Calu3 (cell line): ENCODE measurements around the gene BEGAIN. TPM values are rescaled to one million over a fixed set of nuclear protein-coding genes. Genes with fewer than 3 reads are reported as not detected.

Experiments
- BruUV-seq: library from RNA; stranded (reverse); fragments of 400-500 nt; replicated peaks from 2 replicates; lab custom pipeline; 2021; lab: Mats Ljungman, UMichigan
- CTCF ChIA-PET: fragments of 300-600 bp; sonication (Branson Sonifier 250); formaldehyde crosslinking; loops from one replicate; lab custom pipeline; 2022; ENCODE audit warnings: antibody characterized with exemption; lab: Charles Lee
- DNase-seq: peaks from one replicate; pipeline ENCODE4 v3.0.0; 2022
- H3K27ac Mint-ChIP-seq: one replicate; pipeline ENCODE4 v1.8.0; 2022; ENCODE audit warnings: mixed read lengths; ENCODE audit not compliant: unreplicated experiment
- H3K27me3 Mint-ChIP-seq: one replicate; pipeline ENCODE4 v1.8.0; 2022; ENCODE audit warnings: mixed read lengths; ENCODE audit not compliant: unreplicated experiment
- H3K36me3 Mint-ChIP-seq: one replicate; pipeline ENCODE4 v1.8.0; 2022; ENCODE audit warnings: mild to moderate bottlenecking, moderate library complexity, mixed read lengths; ENCODE audit not compliant: insufficient read depth, unreplicated experiment
- H3K4me1 Mint-ChIP-seq: one replicate; pipeline ENCODE4 v1.8.0; 2022; ENCODE audit warnings: mild to moderate bottlenecking, low read depth, mixed read lengths; ENCODE audit not compliant: unreplicated experiment
- H3K4me3 Mint-ChIP-seq: one replicate; pipeline ENCODE4 v1.8.0; 2022; ENCODE audit warnings: mild to moderate bottlenecking, low read depth, moderate library complexity, mixed read lengths; ENCODE audit not compliant: unreplicated experiment
- H3K9me3 Mint-ChIP-seq: one replicate; pipeline ENCODE4 v1.8.0; 2022; ENCODE audit warnings: low read depth, mixed read lengths; ENCODE audit not compliant: unreplicated experiment
- intact Hi-C: fragments of 100-400 bp; cut with micrococcal nuclease; formaldehyde crosslinking; loops from one replicate; pipeline ENCODE4 v1.10.0; 2022; ENCODE audit not compliant: unreplicated experiment
- total RNA-seq: library from RNA; stranded (reverse); gene quantifications from 2 replicates; pipeline ENCODE4 v1.2.3, GENCODE V29; 2022
- TF ChIP-seq, protein P1 (sequence below): fragments of 200-600 bp; IDR thresholded peaks from one replicate; pipeline ENCODE4 v1.8.0; 2022; ENCODE audit warnings: antibody characterized with exemption; ENCODE audit not compliant: unreplicated experiment

The BEGAIN gene
- total RNA-seq, 1 experiment from 2014 or later: 0.26 TPM

DNA sequence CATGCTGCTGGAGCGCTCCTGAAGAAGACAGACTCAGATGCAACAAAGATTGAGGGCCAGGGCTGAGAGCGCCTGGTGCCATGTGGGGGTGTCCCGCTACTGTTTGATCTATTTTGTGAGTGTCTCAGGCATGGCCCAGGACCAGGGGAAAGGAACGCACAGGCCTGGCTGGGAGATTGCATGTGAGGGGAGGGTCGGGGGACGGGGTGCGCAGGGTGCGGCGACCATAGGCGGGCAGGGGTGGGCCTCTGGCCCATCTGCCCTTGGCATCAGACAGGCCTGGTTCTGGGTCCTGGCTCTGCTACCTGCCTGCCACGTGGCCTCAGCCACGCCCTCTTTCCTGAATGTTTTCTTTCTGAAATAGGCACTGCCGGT lies 47.5 kb downstream of the BEGAIN start:
- TF ChIP-seq, protein P1, sequence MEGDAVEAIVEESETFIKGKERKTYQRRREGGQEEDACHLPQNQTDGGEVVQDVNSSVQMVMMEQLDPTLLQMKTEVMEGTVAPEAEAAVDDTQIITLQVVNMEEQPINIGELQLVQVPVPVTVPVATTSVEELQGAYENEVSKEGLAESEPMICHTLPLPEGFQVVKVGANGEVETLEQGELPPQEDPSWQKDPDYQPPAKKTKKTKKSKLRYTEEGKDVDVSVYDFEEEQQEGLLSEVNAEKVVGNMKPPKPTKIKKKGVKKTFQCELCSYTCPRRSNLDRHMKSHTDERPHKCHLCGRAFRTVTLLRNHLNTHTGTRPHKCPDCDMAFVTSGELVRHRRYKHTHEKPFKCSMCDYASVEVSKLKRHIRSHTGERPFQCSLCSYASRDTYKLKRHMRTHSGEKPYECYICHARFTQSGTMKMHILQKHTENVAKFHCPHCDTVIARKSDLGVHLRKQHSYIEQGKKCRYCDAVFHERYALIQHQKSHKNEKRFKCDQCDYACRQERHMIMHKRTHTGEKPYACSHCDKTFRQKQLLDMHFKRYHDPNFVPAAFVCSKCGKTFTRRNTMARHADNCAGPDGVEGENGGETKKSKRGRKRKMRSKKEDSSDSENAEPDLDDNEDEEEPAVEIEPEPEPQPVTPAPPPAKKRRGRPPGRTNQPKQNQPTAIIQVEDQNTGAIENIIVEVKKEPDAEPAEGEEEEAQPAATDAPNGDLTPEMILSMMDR: no peak
- Mint-ChIP-seq H3K27me3 (no peaks in the 10 kb centered on the region), H3K36me3 (no peaks in the 10 kb centered on the region), H3K4me3 (no peak overlapping the region), H3K4me1 (no peaks in the 10 kb centered on the region), H3K9me3 (no peaks in the 10 kb centered on the region), H3K27ac (no peak overlapping the region)
- no TSS peak for BruUV-seq
- CTCF ChIA-PET: no interaction called here
- intact Hi-C loops: no loop called here
- no peak for DNase-seq

DNA sequence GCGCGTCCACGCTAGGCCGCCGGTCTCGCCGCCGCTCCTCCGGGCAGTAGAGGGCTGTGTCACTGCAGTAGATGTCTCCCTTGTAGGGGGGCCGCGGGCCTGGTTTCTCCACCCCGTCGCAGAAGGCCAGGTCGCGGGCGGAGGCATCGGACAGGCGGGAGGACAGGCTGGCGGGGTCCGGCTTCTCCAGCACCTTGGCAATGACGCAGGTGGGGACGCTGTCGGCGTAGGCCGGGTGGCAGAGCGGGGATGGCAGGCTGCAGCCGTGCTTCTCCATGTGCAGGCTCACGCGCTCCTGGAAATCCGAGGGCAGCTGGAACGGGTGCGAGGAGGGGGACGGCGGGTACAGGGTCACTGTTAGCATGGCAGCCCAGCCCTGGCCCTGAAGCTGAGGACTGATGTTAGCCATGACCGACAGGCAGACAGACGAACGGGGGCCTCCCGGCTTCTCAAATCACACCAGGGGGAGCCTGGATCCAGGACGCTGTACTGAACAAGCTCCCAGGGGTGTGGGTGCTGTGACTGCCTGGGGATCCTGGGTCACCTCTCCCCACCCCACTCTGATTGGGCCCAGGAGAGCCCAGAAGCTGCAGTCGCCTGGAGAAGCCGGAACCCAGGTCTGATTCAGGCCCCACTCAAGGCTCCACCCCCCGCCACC lies 48.1 kb downstream of the BEGAIN start:
- TF ChIP-seq, protein P1: no peak
- Mint-ChIP-seq H3K9me3 (no peaks in the 10 kb centered on the region), H3K36me3 (no peaks in the 10 kb centered on the region), H3K27me3 (no peaks in the 10 kb centered on the region), H3K4me3 (no peak overlapping the region), H3K4me1 (no peaks in the 10 kb centered on the region), H3K27ac (no peak overlapping the region)
- DNase-seq: no peak
- CTCF ChIA-PET: no interaction called here
- BruUV-seq: no TSS peak
- intact Hi-C loops: no loop called here

DNA sequence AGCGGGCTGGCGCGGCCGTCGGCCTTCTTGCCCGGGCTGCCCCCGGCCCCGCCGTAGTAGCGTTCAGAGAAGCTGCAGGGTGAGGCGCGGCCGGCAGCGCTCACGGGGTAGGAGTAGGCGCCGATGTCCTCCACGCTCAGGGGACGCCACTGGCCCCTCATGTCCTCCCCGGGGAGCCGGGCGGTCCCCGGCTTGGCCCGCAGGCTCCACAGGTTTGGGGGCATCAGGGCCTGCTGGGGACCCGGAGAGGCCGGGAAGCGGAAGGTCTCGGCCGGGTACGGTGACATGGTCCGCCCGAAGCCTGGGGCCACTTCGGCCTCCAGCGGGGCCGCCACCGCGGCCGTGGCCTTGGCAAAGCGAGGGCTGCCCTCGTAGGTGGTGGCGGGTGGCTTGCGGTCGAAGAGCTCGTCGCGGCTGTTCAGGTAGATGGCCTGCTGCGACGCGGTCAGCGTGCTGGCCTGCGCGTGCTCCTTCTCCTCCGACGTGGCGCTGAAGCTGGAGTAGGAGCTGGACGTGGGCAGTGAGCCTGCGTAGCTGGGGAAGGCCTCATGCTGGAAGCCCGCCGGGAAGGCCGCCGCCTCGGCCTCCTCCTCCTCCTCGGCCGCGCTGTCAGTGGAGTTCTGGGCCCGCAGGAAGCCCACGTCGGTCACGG lies 48.7 kb downstream of the BEGAIN start:
- Mint-ChIP-seq H3K27me3 (no peaks in the 10 kb centered on the region), H3K4me1 (no peaks in the 10 kb centered on the region), H3K9me3 (no peaks in the 10 kb centered on the region), H3K36me3 (no peaks in the 10 kb centered on the region), H3K27ac (no peak overlapping the region), H3K4me3 (no peak overlapping the region)
- TF ChIP-seq, protein P1: no peak
- DNase-seq: no peak
- intact Hi-C loops: no loop called here
- BruUV-seq: no TSS peak
- CTCF ChIA-PET: no interaction called here

DNA sequence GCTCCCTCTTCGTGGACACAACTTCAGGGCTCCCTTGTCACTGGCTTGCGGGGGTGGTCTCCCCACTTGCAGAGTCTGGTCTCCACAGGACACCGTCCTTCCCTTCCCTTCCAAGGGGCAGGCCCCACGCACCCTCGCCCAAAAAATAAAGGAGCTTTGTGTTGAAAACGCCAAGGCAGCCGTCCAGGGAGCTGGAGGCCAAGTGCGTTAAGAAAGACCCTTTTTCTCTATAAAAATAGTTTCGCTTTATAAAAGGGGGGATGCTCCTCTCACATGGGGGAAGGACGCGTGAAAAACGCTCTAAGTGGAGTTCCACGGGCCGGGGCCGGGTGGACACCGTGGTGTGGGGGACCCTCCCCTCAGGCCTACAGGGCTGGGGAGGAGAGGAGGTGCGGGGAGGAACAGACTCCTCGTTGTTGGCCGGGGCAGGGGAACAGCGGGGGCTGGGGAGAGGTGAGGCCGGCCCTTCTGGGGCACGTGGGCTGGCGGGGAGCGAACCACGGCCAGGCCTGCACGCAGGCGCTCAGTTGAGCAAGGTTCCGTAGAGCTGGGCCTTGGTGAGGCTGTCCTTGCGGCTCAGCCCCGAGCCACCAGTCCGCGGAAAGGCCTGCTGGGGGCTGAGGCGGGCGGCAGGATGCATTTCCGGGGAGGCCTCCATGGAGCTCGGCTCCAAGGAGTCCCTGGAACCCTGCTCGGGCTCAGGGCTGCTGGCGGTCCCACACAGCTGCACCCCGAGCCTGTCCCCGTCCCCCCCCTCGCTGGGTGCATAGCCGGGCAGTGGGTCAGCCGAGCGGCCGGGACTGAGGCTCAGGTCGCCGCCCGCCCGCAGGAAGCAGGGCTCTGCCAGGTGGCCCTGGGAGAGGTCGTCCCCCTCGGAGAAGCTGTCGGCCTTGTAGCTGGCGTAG lies 49.5 kb downstream of the BEGAIN start:
- no peak overlapping the region for H3K27ac Mint-ChIP-seq
- no peak overlapping the region for H3K4me3 Mint-ChIP-seq
- no peaks in the 10 kb centered on the region for H3K9me3 Mint-ChIP-seq
- no peaks in the 10 kb centered on the region for H3K4me1 Mint-ChIP-seq
- intact Hi-C loops: no loop called here
- CTCF ChIA-PET: interaction anchor here (0.7 kb wide), 1 partner anchor 252 kb away, joined by 4 read pairs; no protein-coding TSS in a partner anchor
- no TSS peak for BruUV-seq
- DNase-seq: no peak
- no peaks in the 10 kb centered on the region for H3K36me3 Mint-ChIP-seq
- TF ChIP-seq, protein P1: no peak
- H3K27me3 Mint-ChIP-seq: no peaks in the 10 kb centered on the region
